ENCODE results near the gene VWA5B2. TPM values are rescaled to one million over a fixed set of nuclear protein-coding genes. Genes with fewer than 3 reads are reported as not detected.
A peak's percentile ranks its signal among the peaks of the same experiment; 100 is the strongest.

Gene VWA5B2
- total and polyA plus RNA-seq, 9 of the 15 experiments (the other 6 are each of a cell fraction or from before 2014, with no cell fraction given), result 0.04 TPM; not detected in 8

- no peak overlapping the region for H3K9ac ChIP-seq (ENCODE audit: insufficient read depth in 1 of 2, low read depth in 2 of 2, low read length in 2 of 2)
- WGBS (ENCODE audit: insufficient coverage, low coverage, missing lambda C conversion rate), result 17% methylated on average over 5 of the region's 5 CpGs
- POLR2A ChIA-PET, result interaction anchor here (0.5 to 1.1 kb wide), 4 partner anchors 12 to 46 kb away, joined by 3 to 4 read pairs (median 3); no protein-coding TSS in a partner anchor
- H3K9me1 ChIP-seq (ENCODE audit: control insufficient read depth, insufficient read depth, low read length), result no peaks in the 10 kb centered on the region
- DNase-seq (ENCODE audit: extremely low read depth in 1 of 4, low spot score in 3 of 4) (no peak), ATAC-seq (no peak), FAIRE-seq (no peak)
- no peak overlapping the region for H3K4me2 ChIP-seq (ENCODE audit: insufficient read depth, low read length)
- H4K20me1 ChIP-seq (replicated peaks; ENCODE audit: control insufficient read depth, insufficient read depth, low read length), result no peaks in the 10 kb centered on the region
- no peak overlapping the region for H3K4me3 ChIP-seq
- no peaks in the 10 kb centered on the region; a peak in 1 of 5 replicates for H3K4me1 ChIP-seq (replicated peaks in 1 of 2; ENCODE audit: control insufficient read depth in 2 of 2, insufficient read depth in 2 of 2, low read length in 2 of 2)
- intact Hi-C loops (cut with micrococcal nuclease) (no loop called here), in situ Hi-C loops (cut with MboI) (no loop called here)
- H3K36me3 ChIP-seq (ENCODE audit: control insufficient read depth, insufficient read depth, low read length), result no peaks in the 10 kb centered on the region
- no TSS peak for BruUV-seq (replicated peaks)
- H3K27me3 ChIP-seq (ENCODE audit: control insufficient read depth in 2 of 2, insufficient read depth in 2 of 2, low read length in 2 of 2), result peaks cover 26 to 33% of the 10 kb centered on the region in 2 experiments; a peak in 4 of 5 replicates
- H3K9me3 ChIP-seq (replicated peaks; ENCODE audit: control insufficient read depth, insufficient read depth, low read depth, low read length), result no peaks in the 10 kb centered on the region
- no peak overlapping the region for H2AFZ ChIP-seq (ENCODE audit: low read depth, low read length)
- TF ChIP-seq GABPB2 (CRISPR knock-in tag; conservative IDR thresholded peaks at IDR 0.05), result no peak
- H3K79me2 ChIP-seq (ENCODE audit: control insufficient read depth, insufficient read depth, low read length), result no peaks in the 10 kb centered on the region
- CTCF ChIA-PET (ENCODE audit: low intra/inter-chr PET ratio), result no interaction called here
- no peak overlapping the region for H3K27ac ChIP-seq (ENCODE audit: extremely low read depth, low read depth, low read length)
These were observed 17.7 kb upstream of the VWA5B2 start for GRCh38 chr3:184211718-184212117.

GRCh38 chr3:184218814-184219213, 10.6 kb upstream of the VWA5B2 start:
- Histone ChIP-seq H3K9ac (ENCODE audit: insufficient read depth in 1 of 2, low read depth in 2 of 2, low read length in 2 of 2) (no peak overlapping the region), H3K27ac (ENCODE audit: extremely low read depth, low read depth, low read length) (no peak overlapping the region), H3K9me1 (ENCODE audit: control insufficient read depth, insufficient read depth, low read length) (no peaks in the 10 kb centered on the region), H3K36me3 (ENCODE audit: control insufficient read depth, insufficient read depth, low read length) (no peaks in the 10 kb centered on the region), H3K4me1 (replicated peaks in 1 of 2; ENCODE audit: control insufficient read depth in 2 of 2, insufficient read depth in 2 of 2, low read length in 2 of 2) (no peaks in the 10 kb centered on the region), H3K9me3 (replicated peaks; ENCODE audit: control insufficient read depth, insufficient read depth, low read depth, low read length) (no peaks in the 10 kb centered on the region), H2AFZ (ENCODE audit: low read depth, low read length) (no peak overlapping the region), H4K20me1 (replicated peaks; ENCODE audit: control insufficient read depth, insufficient read depth, low read length) (no peaks in the 10 kb centered on the region), H3K27me3 (ENCODE audit: control insufficient read depth in 2 of 2, insufficient read depth in 2 of 2, low read length in 2 of 2) (peaks cover 24 to 38% of the 10 kb centered on the region in 2 experiments; a peak in 4 of 5 replicates), H3K4me3 (no peak overlapping the region), H3K79me2 (ENCODE audit: control insufficient read depth, insufficient read depth, low read length) (no peaks in the 10 kb centered on the region), H3K4me2 (ENCODE audit: insufficient read depth, low read length) (no peak overlapping the region)
- CTCF ChIA-PET (ENCODE audit: low intra/inter-chr PET ratio), result no interaction called here
- intact Hi-C loops (cut with micrococcal nuclease), result no loop called here
- DNase-seq (ENCODE audit: extremely low read depth in 1 of 4, low spot score in 3 of 4) (no peak), ATAC-seq (no peak), FAIRE-seq (no peak)
- 0 out of 2 replicates have a peak, but pooled peaks have one; percentile 24 for TF ChIP-seq SPI1 (IDR thresholded peaks at IDR 0.05; ENCODE audit: borderline replicate concordance, low read depth, low read length)
- no peak for TF ChIP-seq HDAC3 (IDR thresholded peaks at IDR 0.05; ENCODE audit: borderline replicate concordance, partially characterized antibody)
- POLR2A ChIA-PET, result interaction anchor here (0.5 to 1.5 kb wide), 3 partner anchors 9 to 357 kb away, joined by 3 read pairs; no protein-coding TSS in a partner anchor
- in situ Hi-C loops (cut with MboI), result no loop called here
- no TSS peak for BruUV-seq (replicated peaks)
- WGBS (ENCODE audit: insufficient coverage, low coverage, missing lambda C conversion rate), result 0% methylated on average over 4 of the region's 4 CpGs

Measured in K562 (cell line).